Measurements from ENCODE around the gene DRAP1.

DNA sequence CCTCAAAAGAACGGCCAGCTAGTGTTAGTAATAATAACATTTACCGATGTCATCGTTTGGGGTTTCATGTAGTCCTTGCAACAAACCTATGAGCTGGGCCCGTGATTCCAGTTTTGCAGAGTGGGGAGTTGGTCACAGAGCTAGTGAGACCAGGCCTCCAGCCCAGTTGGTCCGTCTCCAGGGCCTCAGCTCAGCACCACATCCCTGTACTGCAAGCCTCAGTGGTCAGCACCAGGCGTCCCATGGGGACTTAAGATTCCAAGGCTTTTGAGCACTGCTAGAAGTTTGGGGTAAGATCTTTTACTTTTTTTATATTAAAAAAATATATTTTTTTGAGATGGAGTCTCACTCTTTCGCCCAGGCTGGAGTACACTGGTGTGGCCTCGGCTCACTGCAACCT is 25.0 kb downstream of the DRAP1 start:
- TF ChIP-seq, protein P1, sequence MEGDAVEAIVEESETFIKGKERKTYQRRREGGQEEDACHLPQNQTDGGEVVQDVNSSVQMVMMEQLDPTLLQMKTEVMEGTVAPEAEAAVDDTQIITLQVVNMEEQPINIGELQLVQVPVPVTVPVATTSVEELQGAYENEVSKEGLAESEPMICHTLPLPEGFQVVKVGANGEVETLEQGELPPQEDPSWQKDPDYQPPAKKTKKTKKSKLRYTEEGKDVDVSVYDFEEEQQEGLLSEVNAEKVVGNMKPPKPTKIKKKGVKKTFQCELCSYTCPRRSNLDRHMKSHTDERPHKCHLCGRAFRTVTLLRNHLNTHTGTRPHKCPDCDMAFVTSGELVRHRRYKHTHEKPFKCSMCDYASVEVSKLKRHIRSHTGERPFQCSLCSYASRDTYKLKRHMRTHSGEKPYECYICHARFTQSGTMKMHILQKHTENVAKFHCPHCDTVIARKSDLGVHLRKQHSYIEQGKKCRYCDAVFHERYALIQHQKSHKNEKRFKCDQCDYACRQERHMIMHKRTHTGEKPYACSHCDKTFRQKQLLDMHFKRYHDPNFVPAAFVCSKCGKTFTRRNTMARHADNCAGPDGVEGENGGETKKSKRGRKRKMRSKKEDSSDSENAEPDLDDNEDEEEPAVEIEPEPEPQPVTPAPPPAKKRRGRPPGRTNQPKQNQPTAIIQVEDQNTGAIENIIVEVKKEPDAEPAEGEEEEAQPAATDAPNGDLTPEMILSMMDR (IDR thresholded peaks at IDR 0.05) = no peak
- no peak for TF ChIP-seq ZFP36 (IDR thresholded peaks at IDR 0.05; ENCODE audit: borderline replicate concordance, partially characterized antibody)
- no peak for TF ChIP-seq TP53 (CRISPR knock-in tag; IDR thresholded peaks at IDR 0.05)
- no peak for TF ChIP-seq EP300 (IDR thresholded peaks at IDR 0.05)
- TF ChIP-seq POLR2A (IDR thresholded peaks at IDR 0.05; ENCODE audit: low read length) = no peak

All from A549 (cell line).